ENCODE results near the gene TLR9.

The TLR9 gene

GRCh38 chr3:52234516-52235447 is 9.3 kb upstream of the TLR9 start:
- Histone ChIP-seq H3K79me2 (ENCODE audit: insufficient read depth, low read length) (peaks cover 68% of the 10 kb centered on the region), H3K9ac (ENCODE audit: low read depth, low read length) (no peak overlapping the region), H3K36me3 (ENCODE audit: insufficient read depth, low read length) (peaks cover 53% of the 10 kb centered on the region), H2AFZ (ENCODE audit: low read depth, low read length) (no peak overlapping the region), H3K4me2 (ENCODE audit: insufficient read depth, low read length) (no peak overlapping the region), H3K4me3 (ENCODE audit: low read depth in 1 of 2, low read length in 2 of 2) (no peak overlapping the region), H4K20me1 (ENCODE audit: insufficient read depth, low read length) (peaks cover 55% of the 10 kb centered on the region), H3K27me3 (ENCODE audit: insufficient read depth, low read length, poor library complexity) (no peaks in the 10 kb centered on the region), H3K9me3 (ENCODE audit: insufficient read depth, low read length, severe bottlenecking) (no peaks in the 10 kb centered on the region), H3K27ac (ENCODE audit: low read length) (no peak overlapping the region), H3K4me1 (ENCODE audit: insufficient read depth, low read length) (peaks cover 46% of the 10 kb centered on the region)
- DNase-seq: no peak
- TF ChIP-seq CTCF (IDR thresholded peaks at IDR 0.05; ENCODE audit: borderline replicate concordance, extremely low read depth, low read length, poor library complexity, severe bottlenecking) (no peak), EZH2 (IDR thresholded peaks at IDR 0.05; ENCODE audit: borderline replicate concordance, low read depth, low read length, severe bottlenecking) (no peak)
- no peak for ATAC-seq (ENCODE audit: insufficient read depth, low read depth)

GRCh38 chr3:52233968-52234367 is 8.5 kb upstream of the TLR9 start:
- no peak overlapping the region for H3K4me2 ChIP-seq (ENCODE audit: insufficient read depth, low read length)
- peaks cover 61% of the 10 kb centered on the region for H3K79me2 ChIP-seq (ENCODE audit: insufficient read depth, low read length)
- H3K4me1 ChIP-seq (ENCODE audit: insufficient read depth, low read length): peaks cover 45% of the 10 kb centered on the region
- H3K9ac ChIP-seq (ENCODE audit: low read depth, low read length): no peak overlapping the region
- H2AFZ ChIP-seq (ENCODE audit: low read depth, low read length): no peak overlapping the region
- H3K36me3 ChIP-seq (ENCODE audit: insufficient read depth, low read length): peaks cover 61% of the 10 kb centered on the region
- ATAC-seq (ENCODE audit: insufficient read depth, low read depth): no peak
- no peaks in the 10 kb centered on the region for H3K9me3 ChIP-seq (ENCODE audit: insufficient read depth, low read length, severe bottlenecking)
- no peak overlapping the region for H3K27ac ChIP-seq (ENCODE audit: low read length)
- DNase-seq: no peak
- H3K4me3 ChIP-seq (ENCODE audit: low read depth in 1 of 2, low read length in 2 of 2): no peak overlapping the region
- no peak for TF ChIP-seq CTCF (IDR thresholded peaks at IDR 0.05; ENCODE audit: borderline replicate concordance, extremely low read depth, low read length, poor library complexity, severe bottlenecking)
- no peak for TF ChIP-seq EZH2 (IDR thresholded peaks at IDR 0.05; ENCODE audit: borderline replicate concordance, low read depth, low read length, severe bottlenecking)
- peaks cover 60% of the 10 kb centered on the region for H4K20me1 ChIP-seq (ENCODE audit: insufficient read depth, low read length)
- H3K27me3 ChIP-seq (ENCODE audit: insufficient read depth, low read length, poor library complexity): no peaks in the 10 kb centered on the region

- Histone ChIP-seq H3K4me2 (ENCODE audit: insufficient read depth, low read length) (no peak overlapping the region), H3K4me1 (ENCODE audit: insufficient read depth, low read length) (peaks cover 40% of the 10 kb centered on the region), H3K27ac (ENCODE audit: low read length) (no peak overlapping the region; the same call in 1 of the 2 replicates), H4K20me1 (ENCODE audit: insufficient read depth, low read length) (peaks cover 55% of the 10 kb centered on the region), H3K27me3 (ENCODE audit: insufficient read depth, low read length, poor library complexity) (no peaks in the 10 kb centered on the region), H3K36me3 (ENCODE audit: insufficient read depth, low read length) (peaks cover 66% of the 10 kb centered on the region), H3K4me3 (ENCODE audit: low read depth in 1 of 2, low read length in 2 of 2) (no peak overlapping the region), H3K79me2 (ENCODE audit: insufficient read depth, low read length) (peaks cover 55% of the 10 kb centered on the region), H3K9ac (ENCODE audit: low read depth, low read length) (no peak overlapping the region; the same call in 1 of the 2 replicates), H2AFZ (ENCODE audit: low read depth, low read length) (no peak overlapping the region), H3K9me3 (ENCODE audit: insufficient read depth, low read length, severe bottlenecking) (no peaks in the 10 kb centered on the region)
- ATAC-seq (ENCODE audit: insufficient read depth, low read depth) (no peak), DNase-seq (no peak)
- TF ChIP-seq CTCF (IDR thresholded peaks at IDR 0.05; ENCODE audit: borderline replicate concordance, extremely low read depth, low read length, poor library complexity, severe bottlenecking) (no peak), EZH2 (IDR thresholded peaks at IDR 0.05; ENCODE audit: borderline replicate concordance, low read depth, low read length, severe bottlenecking) (no peak)
These were observed 7.7 kb upstream of the TLR9 start for GRCh38 chr3:52233108-52233591.

Data from DND-41 (cell line).